Calu3 (cell line): Measurements from ENCODE around the gene TEX14. TPM values are rescaled to one million over a fixed set of nuclear protein-coding genes. Genes with fewer than 3 reads are reported as not detected.

Experiments
- BruUV-seq: library from RNA; stranded (reverse); fragments of 400-500 nt; replicated peaks from 2 replicates; lab custom pipeline; 2021; lab: Mats Ljungman, UMichigan
- CTCF ChIA-PET: fragments of 300-600 bp; sonication (Branson Sonifier 250); formaldehyde crosslinking; loops from one replicate; lab custom pipeline; 2022; ENCODE audit warnings: antibody characterized with exemption; lab: Charles Lee
- DNase-seq: peaks from one replicate; pipeline ENCODE4 v3.0.0; 2022
- H3K27ac Mint-ChIP-seq: one replicate; pipeline ENCODE4 v1.8.0; 2022; ENCODE audit warnings: mixed read lengths; ENCODE audit not compliant: unreplicated experiment
- H3K27me3 Mint-ChIP-seq: one replicate; pipeline ENCODE4 v1.8.0; 2022; ENCODE audit warnings: mixed read lengths; ENCODE audit not compliant: unreplicated experiment
- H3K36me3 Mint-ChIP-seq: one replicate; pipeline ENCODE4 v1.8.0; 2022; ENCODE audit warnings: mild to moderate bottlenecking, moderate library complexity, mixed read lengths; ENCODE audit not compliant: insufficient read depth, unreplicated experiment
- H3K4me1 Mint-ChIP-seq: one replicate; pipeline ENCODE4 v1.8.0; 2022; ENCODE audit warnings: mild to moderate bottlenecking, low read depth, mixed read lengths; ENCODE audit not compliant: unreplicated experiment
- H3K4me3 Mint-ChIP-seq: one replicate; pipeline ENCODE4 v1.8.0; 2022; ENCODE audit warnings: mild to moderate bottlenecking, low read depth, moderate library complexity, mixed read lengths; ENCODE audit not compliant: unreplicated experiment
- H3K9me3 Mint-ChIP-seq: one replicate; pipeline ENCODE4 v1.8.0; 2022; ENCODE audit warnings: low read depth, mixed read lengths; ENCODE audit not compliant: unreplicated experiment
- intact Hi-C: fragments of 100-400 bp; cut with micrococcal nuclease; formaldehyde crosslinking; loops from one replicate; pipeline ENCODE4 v1.10.0; 2022; ENCODE audit not compliant: unreplicated experiment
- total RNA-seq: library from RNA; stranded (reverse); gene quantifications from 2 replicates; pipeline ENCODE4 v1.2.3, GENCODE V29; 2022
- TF ChIP-seq, protein P1 (sequence below): fragments of 200-600 bp; IDR thresholded peaks from one replicate; pipeline ENCODE4 v1.8.0; 2022; ENCODE audit warnings: antibody characterized with exemption; ENCODE audit not compliant: unreplicated experiment

Gene TEX14
- total RNA-seq, 1 experiment from 2014 or later: 0.07 TPM

DNA sequence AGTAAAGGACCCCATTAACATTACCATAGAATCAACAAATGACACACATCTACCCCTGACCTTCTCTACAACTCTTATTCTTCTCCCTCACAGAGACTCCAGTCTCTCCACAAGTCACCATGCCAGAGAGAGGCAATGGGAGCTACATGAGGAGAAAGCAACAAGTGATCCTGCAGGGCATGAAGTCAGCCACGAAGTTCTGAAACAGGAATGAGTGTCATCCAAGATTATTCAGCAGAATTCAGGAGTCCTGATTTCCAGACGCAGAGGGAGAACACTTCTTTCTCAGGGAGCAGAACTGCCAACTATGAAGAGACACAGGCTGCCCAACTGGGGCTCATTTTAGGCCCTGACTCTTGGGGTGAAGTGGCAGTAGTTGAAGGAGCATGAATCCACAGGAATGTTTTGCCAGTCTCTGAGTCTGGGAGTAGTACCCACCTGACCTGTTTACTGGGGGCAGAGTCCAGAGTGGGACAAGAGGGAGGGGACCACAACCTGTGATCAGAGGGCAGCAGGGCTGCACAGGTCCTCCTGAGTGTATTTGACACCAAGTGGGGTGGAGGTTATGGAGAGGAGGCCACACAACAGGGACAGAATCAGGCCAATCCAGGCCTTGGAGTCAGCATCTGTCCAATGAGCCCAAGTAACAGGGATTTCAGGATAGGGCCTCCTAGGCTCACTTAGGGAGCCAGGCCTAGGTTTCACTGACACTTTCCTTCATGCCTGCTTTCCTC, 175.0 kb downstream of the TEX14 start:
- Mint-ChIP-seq H3K36me3 (peaks cover 47% of the 10 kb centered on the region), H3K27ac (peak overlapping the region; percentile 88), H3K4me3 (peak overlapping the region; percentile 85), H3K27me3 (no peaks in the 10 kb centered on the region), H3K9me3 (no peaks in the 10 kb centered on the region), H3K4me1 (peaks cover 31% of the 10 kb centered on the region)
- no TSS peak for BruUV-seq
- TF ChIP-seq, protein P1, sequence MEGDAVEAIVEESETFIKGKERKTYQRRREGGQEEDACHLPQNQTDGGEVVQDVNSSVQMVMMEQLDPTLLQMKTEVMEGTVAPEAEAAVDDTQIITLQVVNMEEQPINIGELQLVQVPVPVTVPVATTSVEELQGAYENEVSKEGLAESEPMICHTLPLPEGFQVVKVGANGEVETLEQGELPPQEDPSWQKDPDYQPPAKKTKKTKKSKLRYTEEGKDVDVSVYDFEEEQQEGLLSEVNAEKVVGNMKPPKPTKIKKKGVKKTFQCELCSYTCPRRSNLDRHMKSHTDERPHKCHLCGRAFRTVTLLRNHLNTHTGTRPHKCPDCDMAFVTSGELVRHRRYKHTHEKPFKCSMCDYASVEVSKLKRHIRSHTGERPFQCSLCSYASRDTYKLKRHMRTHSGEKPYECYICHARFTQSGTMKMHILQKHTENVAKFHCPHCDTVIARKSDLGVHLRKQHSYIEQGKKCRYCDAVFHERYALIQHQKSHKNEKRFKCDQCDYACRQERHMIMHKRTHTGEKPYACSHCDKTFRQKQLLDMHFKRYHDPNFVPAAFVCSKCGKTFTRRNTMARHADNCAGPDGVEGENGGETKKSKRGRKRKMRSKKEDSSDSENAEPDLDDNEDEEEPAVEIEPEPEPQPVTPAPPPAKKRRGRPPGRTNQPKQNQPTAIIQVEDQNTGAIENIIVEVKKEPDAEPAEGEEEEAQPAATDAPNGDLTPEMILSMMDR: no peak
- intact Hi-C loops: loop anchor here (5.0 kb wide), 2 partner anchors 115 to 195 kb away; no protein-coding TSS in a partner anchor
- no peak for DNase-seq
- CTCF ChIA-PET: no interaction called here

- Mint-ChIP-seq H3K27ac (no peak overlapping the region), H3K27me3 (no peaks in the 10 kb centered on the region), H3K4me1 (peaks cover 31% of the 10 kb centered on the region), H3K4me3 (peak overlapping the region; percentile 80), H3K9me3 (no peaks in the 10 kb centered on the region), H3K36me3 (peaks cover 51% of the 10 kb centered on the region)
- TF ChIP-seq, protein P1: no peak
- DNase-seq: no peak
- intact Hi-C loops: loop anchor here (5.0 kb wide), 2 partner anchors 117 to 197 kb away; no protein-coding TSS in a partner anchor
- CTCF ChIA-PET: interaction anchor here (0.7 kb wide), 1 partner anchor 235 kb away, joined by 3 read pairs; no protein-coding TSS in a partner anchor
- BruUV-seq: no TSS peak
Observed at GRCh38 chr17:58515286-58515685, 176.6 kb downstream of the TEX14 start.

- Mint-ChIP-seq H3K27ac (no peak overlapping the region), H3K27me3 (no peaks in the 10 kb centered on the region), H3K36me3 (peaks cover 51% of the 10 kb centered on the region), H3K4me1 (peaks cover 31% of the 10 kb centered on the region), H3K9me3 (no peaks in the 10 kb centered on the region), H3K4me3 (peak overlapping the region; percentile 80)
- no peak for DNase-seq
- CTCF ChIA-PET: interaction anchor here (0.7 kb wide), 1 partner anchor 235 kb away, joined by 3 read pairs; no protein-coding TSS in a partner anchor
- TF ChIP-seq, protein P1: no peak
- BruUV-seq: no TSS peak
- intact Hi-C loops: loop anchor here (5.0 kb wide), 2 partner anchors 118 to 198 kb away; no protein-coding TSS in a partner anchor
Observed at GRCh38 chr17:58514770-58515157, 177.1 kb downstream of the TEX14 start.

DNA sequence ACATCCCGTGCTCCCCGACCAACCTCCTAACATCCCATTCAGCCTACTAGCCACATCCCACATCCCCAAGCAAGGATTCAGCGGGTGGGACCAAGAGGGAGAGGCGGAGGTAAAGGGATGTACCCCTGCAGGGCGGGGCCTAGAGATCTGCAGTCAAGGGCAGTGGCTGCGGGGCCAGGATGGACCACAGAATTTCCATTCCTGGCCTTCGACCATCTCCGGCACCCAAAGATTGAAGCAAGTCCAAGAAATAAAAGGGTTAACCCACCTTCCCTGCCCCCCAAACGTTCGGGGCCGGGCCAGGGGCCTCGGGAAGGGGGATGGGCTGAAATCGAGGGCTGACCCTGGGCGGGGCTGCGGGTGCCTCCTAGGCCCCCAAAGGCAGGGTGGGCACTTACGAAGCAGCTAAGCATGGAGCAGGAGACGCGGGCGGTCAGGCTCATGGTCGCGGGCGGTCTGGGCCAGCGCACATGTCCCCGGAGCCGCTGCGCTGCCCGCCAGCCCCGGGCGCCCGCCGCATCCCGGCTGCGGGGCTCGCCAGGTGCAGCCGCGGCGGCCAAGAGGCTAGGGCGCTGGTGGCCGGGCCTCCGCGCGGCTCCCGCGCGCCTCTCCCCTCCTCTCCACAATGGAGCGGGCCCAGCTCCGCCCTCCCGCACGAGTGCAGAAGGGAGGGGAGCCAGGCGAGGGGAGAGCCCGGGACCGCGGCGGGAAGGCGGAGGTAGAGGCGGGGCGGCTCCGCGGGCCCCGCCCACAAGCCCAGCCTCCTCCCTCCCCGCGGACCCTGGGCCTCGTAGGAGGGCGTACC, 177.7 kb downstream of the TEX14 start, which contains the start of gene MTMR4:
MTMR4 (minus strand) TSS at position 674 of the 805 bp plus-strand sequence; CDS start at position 443, 231 bp downstream.
- peaks cover 31% of the 10 kb centered on the region for H3K4me1 Mint-ChIP-seq
- peak; percentile 68 for DNase-seq
- no TSS peak for BruUV-seq
- peak within 1 kb of the TSS; percentile 44 for H3K27ac Mint-ChIP-seq
- no peaks in the 10 kb centered on the region for H3K27me3 Mint-ChIP-seq
- CTCF ChIA-PET: no interaction called here
- intact Hi-C loops: no loop called here
- H3K36me3 Mint-ChIP-seq: peaks cover 55% of the 10 kb centered on the region
- H3K9me3 Mint-ChIP-seq: no peaks in the 10 kb centered on the region
- peak within 1 kb of the TSS; percentile 80 for H3K4me3 Mint-ChIP-seq
- TF ChIP-seq, protein P1: no peak
